Activated CD8-positive, alpha-beta T cell treated with anti-CD3 and anti-CD28 coated beads for 36 hours (primary cell): Measurements from ENCODE around the gene INKA2. TPM values are rescaled to one million over a fixed set of nuclear protein-coding genes. Genes with fewer than 3 reads are reported as not detected.
A peak's percentile ranks its signal among the peaks of the same experiment; 100 is the strongest.

Experiments used
- ATAC-seq: fragments of 200-7000 bp; cut with Tn5 transposase; one replicate; pipeline ENCODE4 v1.10.0; 2021; ENCODE audit warnings: mild to moderate bottlenecking, moderate library complexity
- CTCF ChIA-PET: fragments of 350-600 bp; sonication (Branson Sonifier 250); formaldehyde crosslinking; loops from one replicate; lab custom pipeline; 2021; ENCODE audit warnings: antibody characterized with exemption; lab: Charles Lee
- POLR2A ChIA-PET: fragments of 350-600 bp; sonication (Branson Sonifier 250); formaldehyde crosslinking; loops from one replicate; lab custom pipeline; 2021; ENCODE audit warnings: antibody characterized with exemption; lab: Charles Lee
- DNase-seq: peaks from one replicate; pipeline ENCODE4 v3.0.0-alpha.2; 2020
- H3K27ac Mint-ChIP-seq: one replicate; pipeline ENCODE4 v1.8.0; 2021; ENCODE audit warnings: mild to moderate bottlenecking, mixed read lengths
- H3K27me3 Mint-ChIP-seq: one replicate; pipeline ENCODE4 v1.8.0; 2021; ENCODE audit warnings: mixed read lengths
- H3K36me3 Mint-ChIP-seq: one replicate; pipeline ENCODE4 v1.8.0; 2021; ENCODE audit warnings: low read depth, mixed read lengths
- H3K4me1 Mint-ChIP-seq: one replicate; pipeline ENCODE4 v1.8.0; 2021; ENCODE audit warnings: low read depth, mixed read lengths
- H3K4me3 Mint-ChIP-seq: one replicate; pipeline ENCODE4 v1.8.0; 2021; ENCODE audit warnings: mild to moderate bottlenecking, moderate library complexity, mixed read lengths
- H3K9me3 Mint-ChIP-seq: one replicate; pipeline ENCODE4 v1.8.0; 2021; ENCODE audit warnings: mixed read lengths
- CTCF ChIP-seq: fragments of 200-600 bp; IDR thresholded peaks from one replicate; pipeline ENCODE4 v1.8.0; 2022; ENCODE audit warnings: antibody characterized with exemption, mild to moderate bottlenecking
- intact Hi-C: fragments of 100-400 bp; cut with micrococcal nuclease; formaldehyde crosslinking; loops from one replicate; pipeline ENCODE4 v1.10.0; 2022
- total RNA-seq, 2 experiments: library from RNA; stranded (reverse); gene quantifications; one replicate each; pipeline ENCODE4 v1.2.3, GENCODE V29; 2021

Gene INKA2
- total RNA-seq, 2 experiments from 2014 or later: 1.7 to 2.3 TPM

DNA sequence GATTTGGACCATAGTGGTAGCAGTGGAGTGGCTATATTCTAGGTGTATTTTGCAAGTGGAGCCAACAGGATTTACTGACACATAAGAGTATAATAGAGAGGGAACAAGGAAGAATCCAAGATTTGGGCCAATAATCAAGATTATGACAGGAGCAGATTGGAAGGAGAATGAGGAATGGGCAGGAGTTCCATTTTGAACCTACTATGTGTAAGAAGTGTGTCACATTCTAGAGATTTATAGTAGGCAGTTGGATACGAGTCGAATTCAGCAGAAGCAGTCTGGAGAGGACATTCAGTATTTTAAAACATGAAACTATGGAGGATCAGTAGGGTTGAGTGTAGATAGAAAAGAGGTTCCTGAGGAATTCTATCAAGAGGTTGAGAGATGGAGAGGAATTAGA is 21.7 kb downstream of the INKA2 start:
- ChIA-PET POLR2A (no interaction called here), CTCF (interaction anchor here (1.2 to 7.3 kb wide), 2 partner anchors 33 to 209 kb away, joined by 4 to 76 read pairs; no protein-coding TSS in a partner anchor)
- peaks cover 21% of the 10 kb centered on the region for H3K4me1 Mint-ChIP-seq
- no peaks in the 10 kb centered on the region for H3K9me3 Mint-ChIP-seq
- ATAC-seq (no peak), DNase-seq (no peak)
- TF ChIP-seq CTCF: no peak
- intact Hi-C loops: loop anchor here (5.0 kb wide), 1 partner anchor 35 kb away; no protein-coding TSS in a partner anchor
- H3K36me3 Mint-ChIP-seq: peaks cover 15% of the 10 kb centered on the region
- no peak overlapping the region for H3K4me3 Mint-ChIP-seq
- no peaks in the 10 kb centered on the region for H3K27me3 Mint-ChIP-seq
- H3K27ac Mint-ChIP-seq: no peak overlapping the region

DNA sequence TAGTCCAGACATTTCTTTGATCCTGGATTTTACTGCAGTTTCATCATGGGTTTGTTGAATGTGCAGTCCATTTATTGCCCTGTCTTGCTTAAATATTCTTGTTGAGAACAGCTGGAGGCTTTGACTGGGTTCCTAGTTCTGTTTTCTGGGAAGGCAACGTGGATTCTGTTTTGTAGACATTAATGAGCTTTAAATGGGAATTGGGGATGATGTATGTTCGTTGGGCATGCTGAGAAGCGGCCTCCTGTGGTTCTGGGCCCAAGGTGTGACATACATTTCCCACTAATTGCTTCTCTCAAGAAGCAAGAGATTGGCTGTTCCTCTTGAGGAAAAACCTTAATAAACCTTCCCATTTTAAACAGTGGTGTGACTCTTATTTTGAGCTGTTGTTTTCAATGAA is 22.9 kb downstream of the INKA2 start:
- ATAC-seq (no peak), DNase-seq (no peak)
- POLR2A ChIA-PET: no interaction called here
- Mint-ChIP-seq H3K4me3 (no peak overlapping the region), H3K27me3 (no peaks in the 10 kb centered on the region), H3K27ac (no peak overlapping the region), H3K9me3 (no peaks in the 10 kb centered on the region), H3K36me3 (peaks cover 17% of the 10 kb centered on the region), H3K4me1 (peaks cover 23% of the 10 kb centered on the region)
- CTCF ChIA-PET: interaction anchor here (1.0 to 7.3 kb wide), 12 partner anchors 12 to 234 kb away, joined by 3 to 76 read pairs (median 25); partner anchors contain the start of gene INKA2
- TF ChIP-seq CTCF: no peak
- intact Hi-C loops: loop anchor here (5.0 kb wide), 1 partner anchor 36 kb away; no protein-coding TSS in a partner anchor

DNA sequence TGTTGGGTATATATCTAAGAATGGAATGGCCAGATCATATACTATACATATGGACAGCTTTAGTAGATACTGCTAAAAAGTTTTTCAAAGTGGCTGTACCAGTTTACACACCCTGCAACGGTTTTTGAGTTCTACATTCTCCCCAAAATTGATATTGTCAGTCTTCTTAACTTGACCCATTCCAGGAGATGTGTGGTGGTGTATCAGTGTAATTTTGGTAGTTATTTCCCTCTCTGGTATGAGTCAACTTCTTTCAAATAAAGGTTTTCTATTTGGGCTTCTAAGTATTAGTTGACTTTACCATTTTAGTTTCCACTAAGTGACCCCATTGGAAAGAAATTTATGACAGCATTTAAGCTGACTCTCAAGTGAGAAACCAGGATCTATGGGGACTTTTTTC is 29.2 kb downstream of the INKA2 start:
- H3K9me3 Mint-ChIP-seq: no peaks in the 10 kb centered on the region
- peaks cover 58% of the 10 kb centered on the region for H3K4me1 Mint-ChIP-seq
- no peaks in the 10 kb centered on the region for H3K27me3 Mint-ChIP-seq
- H3K36me3 Mint-ChIP-seq: peaks cover 38% of the 10 kb centered on the region
- intact Hi-C loops: no loop called here
- peak overlapping the region; percentile 75 for H3K27ac Mint-ChIP-seq
- H3K4me3 Mint-ChIP-seq: no peak overlapping the region
- ATAC-seq: peak; percentile 48
- POLR2A ChIA-PET: interaction anchor here (1.3 kb wide), 1 partner anchor 234 kb away, joined by 5 read pairs; no protein-coding TSS in a partner anchor
- no peak for DNase-seq
- TF ChIP-seq CTCF: no peak
- CTCF ChIA-PET: interaction anchor here (1.3 to 3.6 kb wide), 3 partner anchors 59 to 230 kb away, joined by 3 to 19 read pairs (median 4); no protein-coding TSS in a partner anchor

- POLR2A ChIA-PET: no interaction called here
- no peak for TF ChIP-seq CTCF
- intact Hi-C loops: no loop called here
- DNase-seq: no peak
- H3K27me3 Mint-ChIP-seq: no peaks in the 10 kb centered on the region
- H3K4me1 Mint-ChIP-seq: peaks cover 62% of the 10 kb centered on the region
- ATAC-seq: no peak
- peaks cover 47% of the 10 kb centered on the region for H3K36me3 Mint-ChIP-seq
- peak overlapping the region; percentile 66 for H3K27ac Mint-ChIP-seq
- H3K9me3 Mint-ChIP-seq: no peaks in the 10 kb centered on the region
- CTCF ChIA-PET: interaction anchor here (1.3 kb wide), 1 partner anchor 200 kb away, joined by 3 read pairs; no protein-coding TSS in a partner anchor
- H3K4me3 Mint-ChIP-seq: no peak overlapping the region
Observed at GRCh38 chr1:111707906-111708305, 31.3 kb downstream of the INKA2 start.

DNA sequence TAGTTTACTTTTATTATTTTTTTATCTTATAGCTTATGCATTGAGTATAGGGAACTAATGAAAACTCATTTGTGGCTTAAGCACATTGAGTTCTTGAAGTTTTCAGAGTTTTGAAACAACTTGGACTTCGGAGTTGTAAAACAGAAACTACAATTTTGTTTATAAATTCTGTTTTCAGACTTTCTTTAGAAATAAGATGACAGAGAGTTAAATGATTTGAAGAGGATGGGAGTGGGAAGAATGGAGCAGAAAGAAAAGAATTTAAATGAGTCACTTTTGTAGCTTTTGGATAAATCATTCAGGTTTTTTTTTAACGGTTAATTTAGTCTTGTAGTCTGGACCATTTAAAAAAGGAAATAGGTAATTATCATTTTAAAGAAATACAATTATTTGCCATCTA is 32.3 kb downstream of the INKA2 start:
- intact Hi-C loops: no loop called here
- Mint-ChIP-seq H3K36me3 (peaks cover 53% of the 10 kb centered on the region), H3K9me3 (no peaks in the 10 kb centered on the region), H3K27ac (peak overlapping the region; percentile 69), H3K4me3 (no peak overlapping the region), H3K4me1 (peaks cover 67% of the 10 kb centered on the region), H3K27me3 (no peaks in the 10 kb centered on the region)
- DNase-seq (no peak), ATAC-seq (no peak)
- POLR2A ChIA-PET: interaction anchor here (0.6 kb wide), 1 partner anchor 492 kb away, joined by 3 read pairs; no protein-coding TSS in a partner anchor
- CTCF ChIA-PET: interaction anchor here (1.3 kb wide), 1 partner anchor 199 kb away, joined by 3 read pairs; no protein-coding TSS in a partner anchor
- no peak for TF ChIP-seq CTCF
